ENCODE measurements around the gene CA5A.
A peak's percentile ranks its signal among the peaks of the same experiment; 100 is the strongest.

CA5A gene

DNA sequence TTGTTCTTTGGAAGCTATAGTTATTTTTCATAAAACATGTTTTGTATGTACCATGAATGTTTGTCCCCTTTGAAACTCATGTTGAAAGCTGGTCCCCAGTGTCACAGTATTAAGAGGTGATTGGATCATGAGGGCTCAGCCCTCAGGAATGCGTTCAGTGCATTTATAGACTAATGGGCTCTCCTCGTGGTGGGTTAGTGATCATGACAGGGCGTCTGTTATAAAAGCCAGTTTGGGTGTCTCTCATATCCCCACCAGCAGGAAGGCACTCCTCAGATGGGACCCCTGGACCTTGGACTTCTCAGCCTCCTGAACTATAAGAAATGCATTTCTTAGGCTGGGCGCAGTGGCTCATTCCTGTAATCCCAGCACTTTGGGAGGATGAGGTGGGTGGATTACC, 25.3 kb upstream of the CA5A start:
- DNase-seq: no peak

DNA sequence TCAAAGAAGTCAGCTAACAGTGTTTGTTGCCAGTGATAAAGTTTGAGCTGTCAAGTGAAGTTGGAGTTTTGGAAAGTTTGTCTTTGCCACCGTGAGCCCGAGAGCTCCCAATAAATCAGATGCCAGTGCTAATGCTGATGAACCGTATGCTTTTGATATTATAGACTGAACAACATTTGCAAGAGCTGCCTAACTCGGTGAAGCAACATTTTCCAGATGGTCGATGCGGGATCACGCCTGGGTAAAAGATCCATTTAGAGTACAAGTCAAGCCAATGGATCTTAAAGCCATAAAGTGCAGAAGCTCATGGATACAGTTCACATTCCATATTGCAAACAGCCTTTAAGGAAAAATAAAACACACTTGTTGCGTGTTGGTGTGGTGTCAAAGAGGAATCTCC, 24.5 kb upstream of the CA5A start:
- DNase-seq: no peak

DNA sequence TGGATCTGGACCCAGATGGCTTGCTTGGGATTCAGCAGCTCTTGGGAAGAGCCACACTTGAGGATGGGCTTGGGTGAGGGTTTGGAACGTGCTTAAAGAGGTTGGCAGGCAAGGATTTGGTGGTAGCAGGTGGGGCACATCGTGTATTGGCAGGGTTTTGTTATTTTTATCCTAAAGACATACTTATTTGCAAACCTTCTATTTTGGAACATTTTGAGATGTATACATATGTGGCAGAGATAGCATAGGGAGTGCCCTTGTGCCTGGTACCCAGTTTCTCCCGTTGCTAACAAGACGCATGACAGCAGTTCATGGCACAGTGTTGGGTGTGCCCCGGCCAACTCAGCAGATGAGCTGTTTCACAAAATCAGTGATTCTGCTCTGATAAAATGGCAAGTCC, 24.0 kb upstream of the CA5A start:
- no peak for DNase-seq

DNA sequence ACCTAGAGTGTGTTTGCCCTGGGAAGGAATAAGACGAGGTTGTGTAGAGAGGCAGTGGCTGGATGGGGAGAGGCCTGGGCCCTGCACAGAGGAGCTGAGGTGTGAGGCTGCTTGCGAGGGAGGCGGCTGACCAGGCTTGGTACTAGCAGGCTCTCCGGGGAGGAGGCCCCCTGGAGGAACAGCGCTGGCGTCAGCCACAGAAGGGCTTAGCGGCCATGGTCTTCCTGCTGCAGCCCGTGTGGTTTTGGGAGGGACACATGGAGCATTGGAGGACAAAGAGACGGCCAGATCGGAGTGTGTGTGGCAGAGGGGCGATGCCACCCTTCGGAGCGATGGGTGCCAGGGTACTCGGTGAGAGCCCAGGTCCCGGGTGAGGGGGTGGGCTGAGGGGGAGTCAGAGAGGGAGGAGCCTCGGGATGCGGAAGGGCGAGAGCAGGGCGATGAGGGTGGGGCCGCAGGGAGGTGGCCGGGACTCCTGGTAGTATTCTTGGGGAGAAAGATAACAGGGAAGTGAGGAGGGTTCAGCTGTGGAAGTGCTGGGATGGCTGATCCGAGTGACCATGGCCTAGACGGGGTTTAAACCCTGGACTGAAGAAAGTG, 23.2 kb upstream of the CA5A start:
- DNase-seq: no peak

DNA sequence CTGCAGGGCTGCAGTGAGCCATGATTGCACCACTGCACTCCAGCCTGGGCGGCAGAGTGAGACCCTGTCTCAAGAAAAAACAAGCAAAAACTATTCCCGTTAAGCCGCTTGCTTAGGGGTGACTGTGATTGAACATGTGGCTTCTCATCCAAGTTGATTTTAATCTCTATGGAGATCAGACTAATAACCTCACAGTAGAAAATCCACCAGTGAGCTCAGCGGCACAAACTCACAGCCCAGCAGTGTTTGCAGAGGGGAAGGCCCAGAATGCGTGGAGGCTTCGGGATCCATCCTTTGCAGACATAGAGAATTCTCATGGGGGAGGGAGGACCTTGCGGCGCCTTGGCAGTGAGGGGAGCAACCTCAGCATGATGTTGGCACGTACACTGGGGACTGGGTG, 22.3 kb upstream of the CA5A start:
- no peak for DNase-seq

DNA sequence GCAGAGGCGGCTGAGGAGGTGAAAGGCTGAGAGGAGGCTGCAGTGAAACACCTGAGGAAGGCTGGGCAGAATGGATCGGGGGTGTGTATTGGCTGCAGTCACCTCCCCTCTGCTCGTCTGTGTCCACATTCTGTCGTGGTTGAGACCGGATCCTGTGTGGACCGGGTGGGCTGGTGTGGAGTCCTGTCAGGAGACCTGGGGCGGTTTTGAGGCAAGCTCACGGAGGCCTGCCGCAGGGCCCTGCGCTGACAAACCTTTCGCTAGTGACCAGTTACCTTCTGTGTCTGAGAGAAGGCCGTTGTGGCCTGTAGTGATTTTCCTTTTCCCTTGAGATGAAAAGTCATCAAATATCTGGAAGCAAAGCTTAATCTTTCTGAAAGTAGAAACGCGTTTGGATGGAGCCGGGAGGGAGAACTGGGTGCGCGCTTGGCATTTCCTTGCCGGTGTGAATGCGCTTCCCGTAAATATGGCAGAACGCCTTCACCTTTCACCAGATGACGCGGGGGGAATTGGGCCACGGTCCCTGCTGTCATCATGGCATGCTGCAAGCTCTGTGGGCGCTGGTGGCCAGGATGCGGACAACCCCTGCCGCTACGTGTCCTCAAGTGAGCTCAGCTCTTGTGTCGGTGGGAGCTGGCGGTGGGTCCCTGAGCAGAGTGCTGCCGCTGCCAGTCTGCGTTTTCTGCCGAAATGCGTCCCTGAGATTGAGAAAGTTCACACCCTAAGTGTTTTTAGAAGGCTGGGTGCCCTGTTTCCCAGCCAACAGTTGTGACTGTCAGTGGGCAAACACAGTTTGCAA, 21.2 kb upstream of the CA5A start:
- DNase-seq: no peak

DNA sequence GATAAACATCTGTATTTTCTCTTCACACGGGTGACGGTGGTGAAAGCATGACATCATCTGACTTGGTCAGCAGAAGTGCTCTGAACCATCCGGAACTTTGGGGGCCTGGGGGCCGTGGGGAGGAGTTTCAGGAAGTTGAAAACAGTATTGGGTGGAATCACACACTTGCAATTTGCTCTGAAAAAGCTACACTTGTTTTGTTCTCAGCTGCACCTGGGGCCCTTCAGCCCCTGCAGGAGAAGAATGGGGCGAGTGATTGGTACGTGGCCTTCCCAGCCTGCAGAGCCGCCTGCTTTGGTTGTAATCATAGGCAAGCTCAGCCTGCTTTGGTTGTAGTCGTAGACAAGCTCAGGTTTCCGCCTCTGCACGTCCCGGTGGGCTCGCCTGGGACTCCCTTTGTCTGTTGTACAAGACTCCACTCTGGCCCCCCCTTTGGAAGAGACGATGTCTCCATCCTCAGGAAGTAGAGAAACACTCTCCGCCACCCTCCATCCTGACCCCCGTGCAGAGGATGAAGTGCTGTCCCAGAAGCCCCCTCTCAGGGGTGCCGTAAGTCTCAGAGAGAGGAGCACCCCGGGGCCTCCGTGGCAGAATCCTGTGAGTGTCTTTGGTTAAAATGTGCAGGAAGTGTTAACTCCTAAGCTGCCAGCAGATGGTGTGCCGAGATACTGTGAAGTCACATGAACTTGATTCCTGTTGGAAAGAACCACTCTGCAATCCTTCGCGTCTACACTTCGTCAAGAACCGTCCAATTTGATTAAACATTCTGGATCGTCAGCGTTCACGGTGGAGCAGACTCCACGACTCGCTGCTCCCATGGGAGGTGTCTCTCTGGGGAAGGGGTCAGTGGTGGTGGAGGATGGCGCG, 20.3 kb upstream of the CA5A start:
- DNase-seq: no peak

DNA sequence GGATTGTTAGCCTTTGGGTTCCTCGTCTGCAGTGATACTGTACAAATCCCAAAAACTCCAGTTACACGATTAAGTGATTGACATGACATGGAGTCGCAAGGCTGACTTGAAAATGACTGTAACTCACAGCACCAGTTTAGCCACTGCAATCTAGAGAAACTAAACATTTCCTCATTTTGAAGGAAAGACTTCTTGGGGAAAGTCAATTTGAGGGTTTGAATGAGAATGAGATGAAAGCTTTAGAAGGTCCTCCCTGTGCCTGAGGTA, 19.7 kb upstream of the CA5A start:
- no peak for DNase-seq

DNA sequence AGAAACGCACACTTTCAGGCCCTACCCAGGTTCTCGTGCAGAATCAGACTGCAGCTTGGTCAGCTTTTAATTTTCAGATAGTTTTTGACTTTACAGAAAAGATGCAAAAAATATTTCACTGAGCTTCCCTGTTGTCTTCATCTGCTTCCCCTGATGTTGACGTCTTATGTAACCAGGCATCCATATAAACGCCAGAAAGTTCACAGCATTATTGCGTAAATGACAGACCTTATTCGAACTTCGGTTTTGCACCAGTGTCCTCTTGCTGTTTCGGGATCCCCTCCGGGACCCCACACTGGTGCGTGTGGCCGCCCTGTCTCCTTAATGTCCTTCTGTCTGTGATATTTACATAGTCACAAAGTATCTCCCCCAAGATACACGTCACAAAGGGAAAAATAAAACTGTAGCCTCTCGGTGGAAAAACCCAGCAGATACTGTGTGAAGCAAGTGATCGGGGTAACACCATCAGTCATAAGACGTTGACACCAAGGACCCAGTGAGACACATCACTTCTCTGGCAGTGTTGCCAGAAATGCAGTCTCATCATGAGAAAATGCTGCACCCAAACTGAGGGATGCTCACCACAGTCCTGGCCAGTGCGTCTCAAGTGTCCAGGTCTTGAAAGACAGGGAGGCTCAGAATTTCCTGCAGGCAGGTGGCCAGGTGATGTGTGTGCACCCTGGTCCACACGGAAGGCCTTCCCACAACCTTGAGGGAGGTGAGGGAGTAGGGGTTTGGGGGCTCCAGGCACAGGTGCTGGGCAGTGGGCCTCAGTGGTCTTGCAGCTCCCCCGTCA, 19.2 kb upstream of the CA5A start:
- no peak for DNase-seq

DNA sequence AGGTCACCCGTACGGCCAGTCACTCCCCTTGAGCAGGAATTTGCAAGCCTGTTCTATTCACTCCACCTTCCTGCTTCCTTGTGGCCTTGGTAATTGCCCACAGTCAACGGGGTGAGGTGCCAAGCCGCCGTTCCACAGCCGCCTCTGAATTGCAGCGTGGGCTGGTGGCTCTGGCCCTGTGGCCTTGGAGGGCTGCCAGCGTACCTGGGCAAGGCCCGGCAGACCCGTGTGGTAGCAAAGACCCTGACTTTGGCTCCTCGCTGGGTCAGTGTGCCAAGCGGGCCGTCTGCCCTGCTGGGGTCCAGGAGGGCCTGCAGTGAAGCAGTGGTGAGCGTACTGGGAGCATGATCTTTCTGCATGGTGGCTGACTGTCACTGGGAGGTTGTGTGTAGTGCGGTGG, 18.5 kb upstream of the CA5A start:
- no peak for DNase-seq

DNA sequence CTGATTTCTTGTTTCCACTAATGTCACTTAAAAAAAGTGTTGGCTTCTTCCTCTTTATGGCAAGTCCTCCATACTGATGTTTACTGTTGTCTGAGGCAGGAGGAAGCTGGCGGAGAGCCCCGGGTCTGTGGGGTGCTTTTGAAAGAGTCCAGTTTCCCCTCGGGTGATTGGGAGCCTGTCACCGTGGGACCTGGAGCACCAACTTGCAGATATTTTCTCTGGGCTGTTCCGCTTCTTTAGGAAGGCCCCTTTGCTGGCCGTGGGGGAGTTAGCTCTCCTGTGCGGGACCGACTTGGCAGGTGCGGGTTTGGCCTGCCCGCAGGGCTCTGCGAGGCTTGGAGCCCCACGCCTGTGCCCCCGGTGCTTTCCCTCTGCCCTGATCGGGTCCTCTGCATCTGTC, 18.0 kb upstream of the CA5A start:
- DNase-seq: no peak

DNA sequence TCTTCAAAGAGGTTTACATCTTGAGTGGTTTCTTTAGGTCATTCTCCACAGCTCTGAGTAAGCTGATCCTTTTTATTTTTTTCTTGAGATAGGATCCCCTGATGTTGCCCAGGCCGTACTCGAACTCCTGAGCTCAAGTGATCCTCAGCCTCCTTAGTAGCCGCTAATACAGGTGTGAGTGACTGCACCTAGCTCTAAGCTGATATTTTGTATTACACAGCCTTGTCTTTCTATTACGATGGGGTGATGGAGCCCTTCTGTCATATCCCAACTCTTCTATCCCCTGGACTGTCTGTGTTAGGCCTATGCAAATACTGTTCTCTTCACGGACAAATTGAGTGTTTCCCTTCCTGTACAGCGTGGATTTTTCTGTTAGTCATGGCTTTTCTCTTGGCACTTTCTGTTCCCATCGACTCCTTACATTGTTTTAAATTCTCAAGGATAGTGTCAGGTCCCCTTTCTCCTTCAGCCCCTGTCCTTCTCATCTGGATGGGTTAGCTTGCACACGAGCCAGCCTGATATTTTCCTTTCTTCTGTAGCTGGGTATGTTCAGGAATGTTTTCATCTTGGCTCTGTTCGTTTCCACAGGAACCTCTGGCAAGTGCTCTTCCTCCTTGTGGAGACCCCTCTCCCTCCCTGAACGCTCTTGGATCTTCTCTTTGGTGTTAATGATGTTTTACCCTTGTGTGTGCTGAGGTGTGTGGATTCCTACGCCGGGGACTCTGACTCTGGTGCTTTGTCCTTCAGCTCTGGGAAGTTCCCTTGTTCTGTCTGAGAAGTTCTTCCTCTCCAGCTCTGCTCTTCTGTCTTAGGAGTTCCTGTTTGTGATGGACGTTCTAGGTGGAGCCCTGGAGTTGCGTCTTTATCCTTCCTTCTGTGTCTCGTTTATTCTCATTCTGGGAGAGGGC, 17.2 kb upstream of the CA5A start:
- no peak for DNase-seq

DNA sequence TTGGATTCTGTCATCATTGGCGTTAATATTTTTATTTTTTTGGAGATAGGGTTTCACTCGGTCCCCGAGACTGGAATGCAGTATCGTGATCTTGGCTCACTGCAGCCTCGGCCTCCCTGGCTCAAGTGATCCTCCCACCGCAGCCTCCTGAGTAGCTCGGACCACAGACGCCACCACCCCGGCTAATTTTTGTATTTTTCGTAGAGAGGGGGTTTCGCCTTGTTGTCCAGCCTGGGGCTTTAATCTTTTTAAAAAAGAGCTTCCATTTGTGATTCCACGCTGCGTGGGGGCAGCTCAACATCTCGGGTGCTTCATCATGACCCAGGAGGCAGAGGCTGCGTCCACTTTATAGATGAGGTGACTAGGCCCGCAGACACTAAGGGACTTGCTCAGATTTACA, 16.4 kb upstream of the CA5A start:
- DNase-seq: no peak

DNA sequence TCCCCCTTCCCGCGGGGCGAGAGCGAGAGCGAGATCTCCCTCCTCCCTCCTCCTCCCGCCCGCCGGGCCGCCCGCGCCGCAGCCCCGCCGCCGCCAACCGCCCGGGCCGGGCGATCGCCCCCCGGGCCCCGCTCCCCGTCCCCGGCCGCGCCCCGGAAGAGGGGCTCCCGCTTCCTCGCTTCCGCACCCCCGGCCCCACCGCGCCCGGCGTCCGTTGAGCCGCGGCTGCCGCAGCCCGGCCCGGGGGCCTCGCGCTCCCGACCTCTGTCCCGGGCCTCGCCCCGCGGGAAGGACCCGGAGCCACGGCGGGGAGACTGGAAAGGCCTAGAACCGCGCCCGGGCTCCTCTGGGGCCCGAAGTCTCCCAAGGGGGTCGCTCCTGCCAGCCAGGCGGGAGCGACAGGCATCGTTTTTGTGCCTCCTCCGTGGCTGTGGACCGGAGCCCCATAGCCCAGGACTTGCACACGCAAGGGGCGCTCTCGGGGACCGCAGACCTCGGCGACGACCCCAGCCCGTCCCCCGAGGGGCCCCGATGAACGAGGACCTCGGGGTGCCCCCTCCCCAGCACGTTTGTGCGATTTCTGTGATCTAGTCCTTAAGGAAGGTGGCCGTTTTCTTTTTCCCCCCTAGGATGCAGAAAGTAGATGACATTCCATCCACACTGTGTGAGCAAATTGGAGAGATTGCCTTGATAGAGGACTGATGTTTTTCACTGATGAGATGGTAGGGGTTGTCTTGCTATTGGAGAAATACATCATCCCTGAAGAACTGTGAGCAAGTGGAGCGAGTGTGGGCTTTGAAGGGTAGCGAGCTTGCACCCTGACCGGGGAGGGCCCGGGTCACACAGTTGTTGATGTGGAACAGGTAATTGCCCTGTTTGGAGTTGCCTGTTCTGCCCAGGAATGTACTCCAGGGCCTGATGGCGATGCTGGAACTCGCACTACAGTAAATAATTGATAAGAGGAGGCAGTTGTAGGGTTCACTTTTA, 15.5 kb upstream of the CA5A start:
- no peak for DNase-seq

DNA sequence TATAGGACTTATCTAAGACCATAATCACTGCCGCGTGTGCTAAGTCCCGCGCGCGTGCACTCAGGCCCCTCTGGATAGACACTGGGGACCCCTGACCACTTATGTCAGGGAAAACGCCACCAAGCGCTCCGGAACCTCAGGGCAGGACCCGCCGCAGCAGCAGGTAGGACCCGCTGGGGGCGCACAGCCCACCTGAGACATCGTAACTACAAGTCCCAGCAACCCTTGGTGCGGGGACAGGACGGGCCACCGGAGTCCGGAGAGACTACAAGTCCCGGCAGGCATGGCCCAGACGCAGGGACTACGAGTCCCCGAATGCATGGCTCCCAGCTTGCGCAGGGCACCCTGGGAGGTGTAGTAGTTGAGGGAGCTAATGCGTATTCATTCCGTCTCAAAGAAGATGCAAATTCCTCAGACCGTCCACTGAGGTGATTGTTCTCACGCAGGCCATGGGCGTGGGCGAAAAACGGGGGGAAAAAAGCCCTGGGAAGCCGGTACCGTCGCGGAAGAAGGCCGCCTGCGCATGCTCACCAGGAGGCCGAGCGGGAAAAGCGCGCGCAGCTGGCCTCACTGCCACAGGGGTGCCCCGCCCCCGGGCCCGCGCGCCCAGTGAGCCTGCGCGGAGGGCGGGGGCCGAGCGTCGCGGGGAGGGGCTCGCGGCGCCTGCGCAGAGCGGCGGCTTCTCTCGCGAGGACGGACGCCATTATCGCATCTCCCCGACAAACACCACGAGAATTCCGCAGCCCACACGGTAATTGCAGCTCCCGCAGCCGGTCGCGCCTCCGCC, 14.6 kb upstream of the CA5A start, which contains the start of gene BANP:
BANP (plus strand) TSS at position 670 of the 787 bp plus-strand sequence. CDS start 23,682 bp downstream, outside the sequence.
- DNase-seq: peak; percentile 90

DNA sequence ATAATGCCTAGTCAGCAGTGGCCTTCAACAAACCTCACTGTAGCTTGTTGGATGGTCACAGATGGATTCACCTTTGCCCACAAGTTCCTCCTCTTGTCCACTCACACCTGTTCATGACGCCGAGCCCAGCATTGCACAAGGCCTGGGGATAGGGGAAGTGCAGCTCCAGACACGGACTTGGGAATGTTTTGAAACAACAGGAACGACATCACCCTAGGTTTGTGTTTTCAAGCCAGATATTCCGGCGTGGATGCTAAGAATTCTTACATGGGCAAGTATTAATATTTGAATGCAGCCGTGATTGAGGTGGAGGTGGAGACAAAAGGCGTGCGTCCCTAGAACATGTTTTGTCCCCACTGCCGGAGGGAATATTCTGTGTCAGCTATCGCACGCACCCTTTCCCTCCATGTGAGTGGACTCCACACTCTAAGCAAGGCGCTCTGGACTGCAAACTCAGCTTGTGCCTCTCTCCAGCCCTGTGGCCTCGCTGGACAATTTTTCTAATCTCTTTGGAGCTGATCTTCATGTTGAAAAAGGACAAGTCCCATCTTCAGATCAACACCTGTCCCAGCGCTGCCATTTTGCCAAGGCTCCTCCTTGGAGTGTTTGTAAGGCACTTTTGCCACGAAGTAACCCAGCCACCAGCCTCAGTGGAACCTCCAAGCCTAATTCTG, 12.9 kb upstream of the CA5A start:
- no peak for DNase-seq

DNA sequence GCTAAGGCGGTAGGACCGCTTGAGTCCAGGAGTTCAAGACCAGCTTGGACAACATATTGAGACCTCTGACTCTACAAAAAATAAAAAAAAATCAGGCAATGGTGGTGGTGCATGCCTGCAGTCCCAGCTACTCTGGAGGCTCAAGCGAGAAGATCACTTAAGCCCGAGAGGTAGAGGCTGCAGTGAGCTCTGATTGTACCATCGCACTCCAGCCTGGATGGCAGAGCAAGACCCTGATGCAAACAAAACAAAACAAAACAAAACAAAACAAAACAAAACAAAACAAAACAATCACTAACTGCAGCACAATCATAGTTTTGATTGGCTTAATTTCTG, 12.4 kb upstream of the CA5A start:
- no peak for DNase-seq

DNA sequence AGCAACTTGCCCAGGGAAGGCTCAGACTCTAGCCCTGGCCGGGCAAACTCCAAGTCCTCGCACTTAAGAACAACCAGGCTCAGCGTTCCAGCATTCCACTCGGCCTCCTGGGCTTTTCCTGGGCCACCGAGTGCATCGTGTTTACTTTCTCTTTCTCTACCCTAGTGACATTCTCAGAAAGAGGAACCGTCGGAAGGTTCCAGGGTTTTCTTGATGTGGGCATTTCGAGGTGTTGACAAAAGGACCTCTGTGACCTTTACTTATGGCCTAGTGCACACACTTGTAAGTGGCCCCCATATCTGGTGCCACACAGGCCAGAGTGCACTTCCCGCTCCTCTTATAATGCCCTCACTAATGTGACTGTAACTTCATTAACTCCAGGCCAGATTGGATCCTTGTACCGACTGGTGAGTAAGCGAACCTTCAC, 11.8 kb upstream of the CA5A start:
- DNase-seq: no peak

DNA sequence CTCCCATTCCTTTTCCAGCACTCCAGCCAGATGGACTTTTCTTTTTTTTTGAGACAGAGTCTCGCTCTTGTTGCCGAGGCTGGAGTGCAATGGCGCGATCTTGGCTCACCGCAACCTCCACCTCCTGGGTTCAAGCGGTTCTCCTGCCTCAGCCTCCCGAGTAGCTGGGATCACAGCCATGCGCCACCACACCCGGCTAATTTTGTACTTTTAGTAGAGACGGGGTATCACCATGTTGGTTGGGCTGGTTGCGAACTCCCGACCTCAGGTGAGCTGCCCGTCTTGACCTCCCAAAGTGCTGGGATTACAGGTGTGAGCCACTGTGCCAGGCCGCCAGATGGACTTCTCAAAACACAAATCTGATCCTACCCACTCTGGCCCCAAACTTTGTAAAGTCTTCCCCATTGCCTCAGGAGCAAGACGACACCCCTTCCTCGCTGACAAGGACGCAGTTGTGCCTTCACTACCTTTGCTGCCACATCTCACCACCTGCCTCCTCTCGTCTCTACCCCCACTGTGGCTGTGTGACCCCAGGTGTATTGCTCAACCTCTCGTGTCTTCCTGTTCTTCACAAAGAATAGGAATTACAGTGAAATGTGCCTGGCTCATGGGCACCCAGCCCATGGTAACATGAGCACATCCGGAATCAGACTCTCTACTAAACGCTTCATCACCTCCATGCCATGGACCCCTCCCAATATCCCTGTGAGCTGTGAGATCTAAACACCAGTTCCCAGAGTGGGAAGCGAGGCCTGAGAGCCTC, 11.2 kb upstream of the CA5A start:
- DNase-seq: no peak

All from NCI-H774 (cell line).